Activated T-cell treated with anti-CD3 and anti-CD28 coated beads, Interleukin-2, amount 50 U/mL, for 72 hours (primary cell): ENCODE measurements around the gene PNPLA1. TPM values are rescaled to one million over a fixed set of nuclear protein-coding genes. Genes with fewer than 3 reads are reported as not detected.

Experiments
- ATAC-seq, 2 donors: fragments of 150-1000 bp; cut with Tn5 transposase; replicated peaks in 1 of 2; 2 replicates each; pipeline ENCODE4 v1.10.0; 2021; ENCODE audit warnings: moderate library complexity in 2 of 2, mild to moderate bottlenecking in 1 of 2
- DNase-seq, 2 donors: peaks; one replicate each; pipeline ENCODE4 v3.0.0; 2021 to 2022; ENCODE audit warnings: mixed read lengths in 1 of 2
- H3K27ac Mint-ChIP-seq: one replicate; pipeline ENCODE4 v1.8.0; 2022; ENCODE audit warnings: mild to moderate bottlenecking, moderate library complexity, mixed read lengths
- H3K27me3 Mint-ChIP-seq: one replicate; pipeline ENCODE4 v1.8.0; 2022; ENCODE audit warnings: low read depth, mixed read lengths
- H3K36me3 Mint-ChIP-seq, 2 donors: one replicate each; pipeline ENCODE4 v1.8.0; 2022; ENCODE audit warnings: mixed read lengths in 2 of 2, mild to moderate bottlenecking in 1 of 2; ENCODE audit not compliant: insufficient read depth in 2 of 2
- H3K4me1 Mint-ChIP-seq: one replicate; pipeline ENCODE4 v1.8.0; 2022; ENCODE audit warnings: low read depth, mixed read lengths
- H3K4me3 Mint-ChIP-seq, 2 donors: one replicate each; pipeline ENCODE4 v1.8.0; 2022; ENCODE audit warnings: mild to moderate bottlenecking in 2 of 2, mixed read lengths in 2 of 2, moderate library complexity in 2 of 2
- H3K9me3 Mint-ChIP-seq, 2 donors: one replicate each; pipeline ENCODE4 v1.8.0; 2022; ENCODE audit warnings: mixed read lengths in 2 of 2
- total RNA-seq, 2 donors: library from RNA; stranded (reverse); gene quantifications; one replicate each; pipeline ENCODE4 v1.2.3, GENCODE V29; 2022

The PNPLA1 gene
- total RNA-seq, 2 donors from 2014 or later, result not detected

DNA sequence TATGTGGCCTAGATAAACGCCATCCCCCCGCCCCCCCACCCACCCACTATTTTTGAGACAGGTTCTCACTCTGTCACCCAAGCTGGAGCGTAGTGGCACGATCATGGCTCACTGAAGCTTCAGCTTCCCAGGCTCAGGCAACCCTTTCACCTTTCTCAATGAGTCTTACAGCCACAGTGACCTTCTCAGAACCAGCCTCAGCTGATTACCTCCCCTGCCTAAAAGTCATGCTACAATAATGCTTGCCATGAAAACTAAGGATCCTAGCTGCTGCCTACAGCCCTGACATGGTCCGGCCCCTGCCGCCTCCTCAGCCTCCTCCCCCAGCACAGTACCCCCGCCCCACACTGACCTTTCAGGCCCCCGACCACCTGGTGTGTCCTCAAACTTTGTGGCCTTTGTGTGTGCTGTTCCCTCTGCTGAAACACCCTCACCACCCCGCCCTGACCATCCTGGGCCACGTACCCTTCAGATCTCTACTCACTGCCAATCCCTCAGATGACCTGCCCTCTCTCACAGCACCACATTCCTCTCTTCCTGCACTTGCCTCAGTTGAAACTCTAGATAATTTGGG lies 31.3 kb downstream of the PNPLA1 start:
- no peaks in the 10 kb centered on the region for H3K9me3 Mint-ChIP-seq
- no peaks in the 10 kb centered on the region for H3K36me3 Mint-ChIP-seq
- ATAC-seq (no peak), DNase-seq (no peak)
- H3K27ac Mint-ChIP-seq, result no peak overlapping the region
- H3K4me1 Mint-ChIP-seq, result peaks cover 8% of the 10 kb centered on the region
- no peak overlapping the region for H3K4me3 Mint-ChIP-seq
- H3K27me3 Mint-ChIP-seq, result peaks cover 17% of the 10 kb centered on the region

DNA sequence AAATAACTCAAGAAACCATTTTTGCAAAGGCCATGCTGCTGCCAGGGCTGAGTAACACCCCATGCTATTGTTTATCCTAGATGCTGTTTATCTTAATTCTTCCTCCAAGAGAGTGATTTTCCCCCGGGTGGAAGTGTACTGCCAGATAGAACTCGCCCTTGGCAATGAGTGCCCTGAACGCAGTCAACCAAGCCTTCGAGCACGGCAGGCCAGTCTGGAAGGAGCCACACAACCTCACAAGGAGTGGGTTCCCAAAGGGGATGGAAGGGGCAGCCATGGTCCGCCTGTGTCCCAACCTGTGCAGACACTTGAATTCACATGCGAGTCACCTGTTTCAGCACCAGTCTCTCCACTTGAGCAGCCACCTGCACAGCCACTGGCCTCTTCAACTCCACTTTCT lies 31.9 kb downstream of the PNPLA1 start:
- Mint-ChIP-seq H3K27me3 (peaks cover 23% of the 10 kb centered on the region), H3K36me3 (no peaks in the 10 kb centered on the region), H3K4me3 (no peak overlapping the region), H3K27ac (no peak overlapping the region), H3K4me1 (peaks cover 8% of the 10 kb centered on the region), H3K9me3 (no peaks in the 10 kb centered on the region)
- DNase-seq (no peak), ATAC-seq (no peak)

DNA sequence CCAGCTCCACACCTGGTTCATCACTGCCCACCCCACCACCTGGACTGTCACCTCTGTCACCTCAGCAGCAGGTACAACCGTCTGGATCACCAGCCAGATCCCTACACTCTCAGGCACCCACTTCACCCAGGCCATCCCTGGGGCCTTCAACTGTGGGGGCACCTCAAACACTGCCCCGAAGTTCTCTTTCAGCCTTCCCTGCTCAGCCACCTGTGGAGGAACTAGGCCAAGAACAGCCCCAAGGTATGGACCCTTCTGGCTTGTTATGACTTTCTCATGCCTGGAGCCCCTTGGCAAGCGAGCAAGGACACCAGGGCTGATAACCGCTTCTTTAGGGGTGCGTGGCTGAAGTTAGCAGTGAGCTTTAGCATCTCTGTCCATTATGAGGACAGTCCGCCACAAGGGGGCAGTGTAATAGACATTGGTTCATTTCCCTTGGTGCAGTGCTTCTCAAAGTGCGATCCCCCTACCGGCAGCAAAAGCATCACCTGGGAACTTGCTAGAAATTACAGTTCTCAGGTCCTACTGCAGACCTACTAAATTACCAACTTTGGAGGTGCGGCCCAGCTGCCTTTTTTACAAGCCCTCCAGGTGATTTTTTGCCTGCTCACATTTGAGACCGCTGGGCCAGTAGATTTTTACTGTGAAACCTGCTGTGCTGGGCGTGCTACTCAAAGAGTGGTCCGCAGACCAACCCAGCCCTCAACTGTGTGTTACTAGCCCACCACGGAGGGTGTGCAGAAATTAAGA lies 32.5 kb downstream of the PNPLA1 start:
- H3K27me3 Mint-ChIP-seq, result peaks cover 23% of the 10 kb centered on the region
- DNase-seq, result peak; percentile 92 to 93
- H3K27ac Mint-ChIP-seq, result no peak overlapping the region
- H3K9me3 Mint-ChIP-seq, result no peaks in the 10 kb centered on the region
- peak; percentile 97 to 99 for ATAC-seq
- peaks cover 8% of the 10 kb centered on the region for H3K4me1 Mint-ChIP-seq
- H3K36me3 Mint-ChIP-seq, result no peaks in the 10 kb centered on the region
- no peak overlapping the region for H3K4me3 Mint-ChIP-seq

DNA sequence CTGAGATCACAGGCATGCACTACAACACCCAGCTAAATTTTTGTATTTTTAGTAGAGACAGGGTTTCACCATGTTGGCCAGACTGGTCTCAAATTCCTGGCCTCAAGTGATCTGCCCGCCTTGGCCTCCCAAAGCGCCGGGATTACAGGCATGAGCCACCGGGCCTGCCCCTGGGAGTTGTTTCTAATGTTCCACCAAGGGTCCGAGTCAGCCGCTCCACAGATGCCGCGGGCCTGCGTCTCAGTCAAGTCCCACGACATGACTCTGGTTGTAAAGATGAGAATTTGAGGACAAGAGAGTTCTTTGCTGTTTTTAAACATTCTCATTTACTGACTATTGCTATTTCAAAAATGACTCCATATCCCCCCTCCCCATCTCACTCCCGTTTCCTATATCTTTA lies 36.0 kb downstream of the PNPLA1 start:
- Mint-ChIP-seq H3K36me3 (no peaks in the 10 kb centered on the region), H3K4me1 (peaks cover 8% of the 10 kb centered on the region), H3K27ac (no peak overlapping the region), H3K4me3 (no peak overlapping the region), H3K9me3 (no peaks in the 10 kb centered on the region), H3K27me3 (peaks cover 19% of the 10 kb centered on the region)
- DNase-seq (no peak), ATAC-seq (no peak)

DNA sequence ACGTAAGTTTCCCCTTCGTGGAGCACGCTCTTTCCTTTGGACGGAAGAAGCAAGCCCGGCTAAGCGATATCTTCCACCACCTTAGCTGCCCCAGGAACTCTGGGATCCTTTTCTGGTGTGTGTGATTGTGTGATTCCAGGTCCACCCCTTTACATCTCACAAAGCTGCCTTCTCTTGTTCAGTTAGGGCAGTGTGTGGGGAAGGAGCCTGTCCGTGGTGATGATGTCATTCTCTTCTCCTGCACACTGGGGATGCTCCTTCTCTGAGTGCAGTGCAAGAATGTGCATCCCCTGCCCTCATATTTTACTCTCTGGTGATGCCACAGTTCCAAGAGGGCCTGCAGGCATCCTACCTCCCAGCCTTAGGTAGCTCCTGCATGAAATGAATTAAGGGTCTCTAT lies 36.5 kb downstream of the PNPLA1 start:
- Mint-ChIP-seq H3K27me3 (peaks cover 16% of the 10 kb centered on the region), H3K27ac (no peak overlapping the region), H3K9me3 (no peaks in the 10 kb centered on the region), H3K4me1 (peaks cover 8% of the 10 kb centered on the region), H3K36me3 (no peaks in the 10 kb centered on the region), H3K4me3 (no peak overlapping the region)
- ATAC-seq (no peak), DNase-seq (no peak)

DNA sequence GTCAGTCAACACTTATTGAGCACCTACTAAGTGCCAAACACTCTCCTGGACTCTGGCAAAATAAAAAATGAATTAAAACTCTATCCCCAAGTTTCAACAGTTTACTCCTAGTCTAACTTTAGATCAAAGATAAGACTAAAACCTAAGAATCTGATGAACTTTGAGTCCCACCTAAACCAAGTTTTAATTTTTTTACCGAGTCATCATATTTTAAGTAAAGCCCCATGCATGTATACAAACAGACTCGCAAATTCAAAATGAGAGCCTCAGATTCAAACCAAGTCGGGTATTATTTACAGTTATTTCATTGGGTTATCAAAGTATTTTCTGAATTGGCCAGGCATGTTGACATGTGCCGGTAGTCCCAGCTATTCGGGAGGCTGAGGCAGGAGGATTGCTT lies 38.7 kb downstream of the PNPLA1 start:
- no peaks in the 10 kb centered on the region for H3K4me1 Mint-ChIP-seq
- H3K36me3 Mint-ChIP-seq, result no peaks in the 10 kb centered on the region
- ATAC-seq, result no peak
- no peak for DNase-seq
- H3K27ac Mint-ChIP-seq, result no peak overlapping the region
- H3K27me3 Mint-ChIP-seq, result peaks cover 7% of the 10 kb centered on the region
- no peaks in the 10 kb centered on the region for H3K9me3 Mint-ChIP-seq
- H3K4me3 Mint-ChIP-seq, result no peak overlapping the region

DNA sequence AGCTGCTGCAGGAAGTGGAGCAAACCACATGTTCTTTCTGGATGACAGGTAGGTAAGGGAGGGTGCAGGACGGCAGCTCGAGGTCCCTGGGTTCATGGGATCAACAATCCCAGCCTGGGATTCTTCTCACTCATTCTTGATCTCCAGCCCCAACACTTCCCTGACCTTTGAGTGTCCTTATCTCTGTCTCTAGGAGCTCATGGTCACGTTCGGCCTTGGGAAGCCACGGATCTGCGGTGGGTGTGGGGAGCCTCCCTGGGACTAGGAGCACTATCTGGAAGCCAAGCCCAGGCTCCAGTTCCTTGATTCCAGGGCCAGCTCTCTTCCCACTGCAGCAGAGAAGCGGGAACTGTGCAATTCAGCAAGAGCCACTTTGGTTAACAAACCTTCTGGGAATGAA lies 39.3 kb downstream of the PNPLA1 start:
- Mint-ChIP-seq H3K4me3 (no peak overlapping the region), H3K36me3 (no peaks in the 10 kb centered on the region), H3K27me3 (peaks cover 7% of the 10 kb centered on the region), H3K9me3 (no peaks in the 10 kb centered on the region), H3K4me1 (no peaks in the 10 kb centered on the region), H3K27ac (no peak overlapping the region)
- ATAC-seq (no peak), DNase-seq (no peak)

DNA sequence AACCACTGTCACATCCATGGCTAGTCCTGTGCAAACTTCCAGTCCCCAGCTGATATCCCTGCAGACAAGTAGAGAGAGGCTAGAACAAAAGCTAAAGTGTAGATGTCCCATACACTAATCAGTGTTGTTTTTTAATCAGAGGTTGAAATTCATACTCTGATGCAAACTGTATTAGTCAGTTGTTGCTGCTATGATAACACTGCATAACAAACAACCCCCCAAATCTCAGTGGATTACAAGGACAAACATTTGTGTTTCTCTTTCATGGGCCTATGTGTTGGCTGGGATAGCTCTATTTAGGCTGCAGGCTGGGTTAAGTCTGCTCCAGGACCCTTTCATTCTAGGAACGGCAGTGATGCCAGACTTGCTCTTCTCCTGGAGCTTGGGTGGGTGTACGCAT lies 40.0 kb downstream of the PNPLA1 start:
- no peak for ATAC-seq
- Mint-ChIP-seq H3K4me3 (no peak overlapping the region), H3K9me3 (no peaks in the 10 kb centered on the region), H3K27me3 (peaks cover 7% of the 10 kb centered on the region), H3K27ac (no peak overlapping the region), H3K4me1 (no peaks in the 10 kb centered on the region), H3K36me3 (no peaks in the 10 kb centered on the region)
- DNase-seq, result no peak

DNA sequence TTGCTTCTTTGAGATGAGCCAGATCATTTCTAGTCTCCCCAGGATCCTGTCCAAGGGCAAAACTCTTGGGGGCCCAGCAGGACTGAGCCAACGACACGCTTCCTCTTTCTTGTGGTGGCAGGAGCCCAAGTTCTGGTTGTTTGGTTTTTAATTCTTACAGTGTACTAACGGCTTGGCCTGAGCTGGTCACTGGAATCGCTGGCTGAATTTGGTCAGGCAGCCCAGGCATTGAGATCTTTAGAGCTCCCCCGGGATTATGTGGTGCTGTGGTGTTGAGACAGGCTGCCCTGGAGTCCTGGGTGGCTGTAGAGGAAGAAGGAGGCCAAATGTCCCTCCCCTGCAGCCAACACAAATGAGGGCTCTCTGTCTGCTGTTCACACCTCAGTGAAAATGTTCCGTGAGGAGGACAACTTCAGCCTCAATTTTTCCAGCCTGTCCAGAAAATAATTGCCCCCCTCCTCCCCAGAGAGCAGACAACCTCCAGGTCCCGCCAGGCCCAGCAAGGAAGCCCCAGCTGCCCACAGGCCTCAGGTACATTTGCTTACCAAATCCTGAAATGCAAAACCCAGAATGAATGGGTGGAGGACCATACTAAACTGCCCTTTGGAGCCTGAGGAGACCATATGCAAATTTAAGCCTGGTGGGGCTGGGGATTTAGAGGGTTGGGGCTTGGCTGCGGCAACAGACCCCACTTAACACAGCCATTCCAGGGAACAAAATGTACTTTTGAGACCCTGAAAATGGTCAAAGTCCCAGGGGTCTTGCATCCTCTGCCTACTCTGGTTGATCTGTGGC lies 43.2 kb downstream of the PNPLA1 start:
- ATAC-seq, result no peak
- Mint-ChIP-seq H3K27me3 (peaks cover 19% of the 10 kb centered on the region), H3K27ac (no peak overlapping the region), H3K9me3 (no peaks in the 10 kb centered on the region), H3K36me3 (no peaks in the 10 kb centered on the region), H3K4me1 (no peaks in the 10 kb centered on the region), H3K4me3 (no peak overlapping the region)
- no peak for DNase-seq

DNA sequence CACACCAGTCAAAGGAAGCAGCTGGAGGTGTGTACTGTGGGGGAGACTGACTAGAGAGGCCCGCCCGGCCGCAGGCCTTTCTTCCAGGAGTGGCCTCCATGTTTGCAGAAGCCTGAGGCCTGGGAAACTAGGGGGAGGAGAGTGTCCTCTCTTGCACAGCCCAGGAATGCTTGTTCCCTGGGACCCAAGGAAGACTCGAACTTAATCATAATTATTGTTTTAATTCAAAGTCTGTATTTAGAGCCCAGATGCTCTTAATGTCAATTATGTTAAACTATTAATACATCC lies 43.7 kb downstream of the PNPLA1 start:
- no peaks in the 10 kb centered on the region for H3K4me1 Mint-ChIP-seq
- no peaks in the 10 kb centered on the region for H3K9me3 Mint-ChIP-seq
- no peak for ATAC-seq
- H3K27ac Mint-ChIP-seq, result no peak overlapping the region
- no peak overlapping the region for H3K4me3 Mint-ChIP-seq
- peaks cover 19% of the 10 kb centered on the region for H3K27me3 Mint-ChIP-seq
- H3K36me3 Mint-ChIP-seq, result no peaks in the 10 kb centered on the region
- DNase-seq, result no peak

DNA sequence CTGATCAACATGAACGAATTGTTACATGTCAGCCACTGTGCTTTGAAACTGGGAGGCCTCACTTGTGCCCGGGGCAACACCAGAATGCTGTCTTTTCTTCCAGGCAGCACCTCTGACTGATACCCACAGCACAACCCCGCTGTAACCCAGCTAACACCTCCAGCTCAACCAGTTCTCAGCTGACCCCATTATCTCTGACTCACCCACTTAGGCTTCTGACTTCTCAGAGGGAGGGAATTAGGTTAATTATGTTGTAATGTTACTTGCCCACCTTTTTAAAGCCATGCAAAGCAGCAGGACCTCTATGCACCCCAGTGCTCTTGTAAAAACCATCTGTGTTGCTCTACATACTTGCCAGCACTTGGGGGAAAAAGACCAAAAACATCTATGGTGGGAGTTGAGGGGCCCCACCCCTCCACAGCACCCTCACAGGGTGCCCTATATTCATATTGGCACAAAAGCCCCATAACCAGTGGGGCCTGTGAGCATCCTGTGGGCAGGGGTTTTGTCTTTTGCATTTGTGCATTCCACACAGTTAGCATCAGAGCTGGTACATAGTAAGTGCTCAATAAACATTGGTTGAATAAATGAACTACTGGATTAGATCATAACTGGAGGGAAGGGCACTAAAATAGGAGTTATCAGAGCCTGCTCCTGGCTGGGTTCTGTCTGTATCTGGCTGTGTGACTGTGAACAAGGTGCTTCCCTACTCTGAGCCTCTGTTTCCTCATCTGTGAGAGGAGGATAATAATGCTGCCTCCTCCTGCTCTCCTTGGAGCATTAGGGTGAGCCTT lies 44.6 kb downstream of the PNPLA1 start:
- H3K9me3 Mint-ChIP-seq, result no peaks in the 10 kb centered on the region
- H3K36me3 Mint-ChIP-seq, result no peaks in the 10 kb centered on the region
- no peak overlapping the region for H3K4me3 Mint-ChIP-seq
- peak in 1 of 2 donors; percentile 39 for ATAC-seq
- peaks cover 19% of the 10 kb centered on the region for H3K27me3 Mint-ChIP-seq
- DNase-seq, result no peak
- no peaks in the 10 kb centered on the region for H3K4me1 Mint-ChIP-seq
- H3K27ac Mint-ChIP-seq, result no peak overlapping the region

DNA sequence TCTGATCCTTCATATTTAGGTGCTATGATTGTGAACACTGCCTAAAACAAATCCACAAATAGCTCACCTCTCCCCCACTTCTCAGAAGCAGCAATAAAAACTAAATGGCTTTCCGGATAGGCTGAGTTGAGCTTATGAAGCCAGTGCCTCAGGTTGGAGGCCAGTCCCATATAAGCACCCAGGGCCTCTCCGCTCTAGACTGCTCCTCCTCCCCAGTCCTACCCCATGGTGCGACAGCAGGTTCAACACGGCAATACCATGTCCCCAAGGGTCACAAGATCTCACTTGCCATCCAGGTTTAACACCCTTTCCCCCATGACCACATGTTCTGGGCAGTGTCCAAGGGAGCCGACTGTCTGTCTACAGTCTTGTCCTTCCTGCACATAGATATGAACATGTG lies 46.1 kb downstream of the PNPLA1 start:
- Mint-ChIP-seq H3K9me3 (no peaks in the 10 kb centered on the region), H3K4me1 (no peaks in the 10 kb centered on the region), H3K4me3 (no peak overlapping the region), H3K36me3 (no peaks in the 10 kb centered on the region), H3K27me3 (peaks cover 19% of the 10 kb centered on the region), H3K27ac (no peak overlapping the region)
- no peak for ATAC-seq
- no peak for DNase-seq

DNA sequence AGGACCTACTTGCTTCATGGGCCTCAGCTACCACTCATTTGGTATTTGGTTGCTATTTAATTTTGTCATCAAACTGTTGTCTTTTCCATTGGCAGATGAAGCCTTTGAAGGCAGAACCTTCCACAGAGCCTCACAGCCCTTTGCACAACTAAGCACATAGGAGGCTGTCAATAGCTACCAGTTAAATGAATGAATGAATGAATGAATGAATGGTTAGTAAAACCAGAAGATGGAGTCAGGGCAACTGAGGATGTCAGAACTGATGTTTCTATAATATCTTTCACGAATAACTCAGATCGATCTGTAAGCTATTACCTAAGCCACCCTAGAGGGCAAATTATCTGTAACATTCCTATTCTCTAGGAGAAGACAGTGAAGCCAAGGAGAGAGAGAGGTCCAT lies 47.8 kb downstream of the PNPLA1 start:
- Mint-ChIP-seq H3K4me3 (no peak overlapping the region), H3K36me3 (no peaks in the 10 kb centered on the region), H3K9me3 (no peaks in the 10 kb centered on the region), H3K27ac (no peak overlapping the region), H3K27me3 (peaks cover 19% of the 10 kb centered on the region), H3K4me1 (no peaks in the 10 kb centered on the region)
- DNase-seq (no peak), ATAC-seq (no peak)
